Panc1 (cell line): Measurements from ENCODE around the gene STYK1.

ENCODE experiments used
- POLR2AphosphoS5 ChIP-seq: IDR thresholded peaks from 2 replicates; pipeline ENCODE4 v1.6.1; 2012; ENCODE audit warnings: mild to moderate bottlenecking, low read depth, low read length, moderate library complexity
- REST ChIP-seq, 2 experiments: IDR thresholded peaks; 2 replicates each; pipeline ENCODE4 v1.6.1; 2011 to 2012; ENCODE audit warnings: low read depth in 2 of 2, control low read depth in 1 of 2, low read length in 1 of 2, mild to moderate bottlenecking in 1 of 2, moderate library complexity in 1 of 2; ENCODE audit not compliant: insufficient read depth in 1 of 2
- SIN3A ChIP-seq: IDR thresholded peaks from 2 replicates; pipeline ENCODE4 v1.6.1; 2012; ENCODE audit warnings: low read depth, mild to moderate bottlenecking, low read length, moderate library complexity, borderline replicate concordance; ENCODE audit not compliant: insufficient read depth
- TCF7L2 ChIP-seq: IDR thresholded peaks from 2 replicates; pipeline ENCODE4 v1.6.1; 2011; ENCODE audit warnings: mild to moderate bottlenecking, low read depth, low read length, inconsistent platforms
- TF ChIP-seq, protein P1 (sequence below): fragments of 450-650 bp; IDR thresholded peaks from 2 replicates; pipeline ENCODE4 v1.5.1; 2017; ENCODE audit warnings: mild to moderate bottlenecking

- TF ChIP-seq, protein P1, sequence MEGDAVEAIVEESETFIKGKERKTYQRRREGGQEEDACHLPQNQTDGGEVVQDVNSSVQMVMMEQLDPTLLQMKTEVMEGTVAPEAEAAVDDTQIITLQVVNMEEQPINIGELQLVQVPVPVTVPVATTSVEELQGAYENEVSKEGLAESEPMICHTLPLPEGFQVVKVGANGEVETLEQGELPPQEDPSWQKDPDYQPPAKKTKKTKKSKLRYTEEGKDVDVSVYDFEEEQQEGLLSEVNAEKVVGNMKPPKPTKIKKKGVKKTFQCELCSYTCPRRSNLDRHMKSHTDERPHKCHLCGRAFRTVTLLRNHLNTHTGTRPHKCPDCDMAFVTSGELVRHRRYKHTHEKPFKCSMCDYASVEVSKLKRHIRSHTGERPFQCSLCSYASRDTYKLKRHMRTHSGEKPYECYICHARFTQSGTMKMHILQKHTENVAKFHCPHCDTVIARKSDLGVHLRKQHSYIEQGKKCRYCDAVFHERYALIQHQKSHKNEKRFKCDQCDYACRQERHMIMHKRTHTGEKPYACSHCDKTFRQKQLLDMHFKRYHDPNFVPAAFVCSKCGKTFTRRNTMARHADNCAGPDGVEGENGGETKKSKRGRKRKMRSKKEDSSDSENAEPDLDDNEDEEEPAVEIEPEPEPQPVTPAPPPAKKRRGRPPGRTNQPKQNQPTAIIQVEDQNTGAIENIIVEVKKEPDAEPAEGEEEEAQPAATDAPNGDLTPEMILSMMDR = no peak
- TF ChIP-seq REST (IDR thresholded peaks at IDR 0.05; ENCODE audit: insufficient read depth in 1 of 2, low read depth in 2 of 2, low read length in 1 of 2) = no peak
- TF ChIP-seq POLR2AphosphoS5 = no peak
- TF ChIP-seq SIN3A = no peak
- no peak for TF ChIP-seq TCF7L2
These were observed 28.0 kb upstream of the STYK1 start for GRCh38 chr12:10701843-10702242.
